PC-3 (cell line): ENCODE measurements around the gene MAFB. TPM values are rescaled to one million over a fixed set of nuclear protein-coding genes. Genes with fewer than 3 reads are reported as not detected.

Source experiments
- ATAC-seq: fragments of 200-7000 bp; cut with Tn5 transposase; 2 replicates; pipeline ENCODE4 v1.9.1; 2020; ENCODE audit warnings: mild to moderate bottlenecking, moderate library complexity
- BruUV-seq: library from RNA; stranded (reverse); fragments of 400-500 nt; replicated peaks from 2 replicates; lab custom pipeline; 2021; lab: Mats Ljungman, UMichigan
- CTCF ChIA-PET: fragments of 300-600 bp; sonication (Branson Sonifier 250); formaldehyde crosslinking; loops from one replicate; lab custom pipeline; 2022; ENCODE audit warnings: antibody characterized with exemption; lab: Charles Lee
- POLR2A ChIA-PET: fragments of 300-600 bp; sonication (Branson Sonifier 250); formaldehyde crosslinking; loops from one replicate; lab custom pipeline; 2022; ENCODE audit warnings: antibody characterized with exemption; ENCODE audit not compliant: unreplicated experiment; lab: Charles Lee
- DNase-seq: peaks from one replicate; pipeline ENCODE4 v3.0.0-alpha.2; 2015
- H2AFZ ChIP-seq: fragments of 300-600 bp; sonication (generic); 2 replicates; pipeline ENCODE4 v1.6.0; 2016; ENCODE audit warnings: antibody characterized with exemption, low read length
- H3F3A ChIP-seq: fragments of 300-600 bp; sonication (generic); one replicate; pipeline ENCODE4 v1.6.0; 2017; ENCODE audit warnings: antibody characterized with exemption, low read length, control low read depth, mild to moderate bottlenecking; ENCODE audit not compliant: unreplicated experiment
- H3K27ac ChIP-seq: fragments of 300-600 bp; sonication (generic); 2 replicates; pipeline ENCODE4 v1.5.1; 2016; ENCODE audit warnings: mild to moderate bottlenecking, low read length
- H3K27me3 ChIP-seq: fragments of 300-600 bp; sonication (generic); 2 replicates; pipeline ENCODE4 v1.6.1; 2016; ENCODE audit warnings: low read length, mixed read lengths
- H3K36me3 ChIP-seq: fragments of 300-600 bp; sonication (generic); 2 replicates; pipeline ENCODE4 v1.6.1; 2016; ENCODE audit warnings: low read depth, mixed run types, low read length, mixed read lengths
- H3K4me1 ChIP-seq: fragments of 300-600 bp; sonication (generic); 2 replicates; pipeline ENCODE4 v1.5.1; 2016; ENCODE audit warnings: low read length; ENCODE audit not compliant: insufficient read depth
- H3K4me2 ChIP-seq: fragments of 300-600 bp; sonication (generic); 2 replicates; pipeline ENCODE4 v1.6.0; 2016; ENCODE audit warnings: low read length
- H3K4me3 ChIP-seq: fragments of 300-600 bp; sonication (generic); 2 replicates; pipeline ENCODE4 v1.5.1; 2016; ENCODE audit warnings: mild to moderate bottlenecking, low read length, mixed read lengths
- H3K79me2 ChIP-seq: fragments of 300-600 bp; sonication (generic); 2 replicates; pipeline ENCODE4 v1.6.1; 2017; ENCODE audit warnings: low read length, mixed read lengths
- H3K9ac ChIP-seq: fragments of 300-600 bp; sonication (generic); 2 replicates; pipeline ENCODE4 v1.6.0; 2016; ENCODE audit warnings: mild to moderate bottlenecking, low read length
- H3K9me2 ChIP-seq: fragments of 300-600 bp; sonication (generic); replicated peaks from 2 replicates; pipeline ENCODE4 v1.6.1; 2016; ENCODE audit warnings: mixed run types, low read length, mixed read lengths
- H3K9me3 ChIP-seq: fragments of 300-600 bp; sonication (generic); 2 replicates; pipeline ENCODE4 v1.6.1; 2016; ENCODE audit warnings: low read length, mixed read lengths
- H4K20me1 ChIP-seq: fragments of 300-600 bp; sonication (generic); 2 replicates; pipeline ENCODE4 v1.6.1; 2016; ENCODE audit warnings: low read length, mixed read lengths
- EZH2 ChIP-seq: fragments of 300-600 bp; sonication (generic); IDR thresholded peaks from one replicate; pipeline ENCODE4 v1.6.1; 2017; ENCODE audit warnings: antibody characterized with exemption, mild to moderate bottlenecking, low read length; ENCODE audit not compliant: unreplicated experiment
- EZH2phosphoT487 ChIP-seq: fragments of 300-600 bp; sonication (generic); IDR thresholded peaks from 2 replicates; pipeline ENCODE4 v1.6.1; 2018; ENCODE audit warnings: mild to moderate bottlenecking, antibody characterized with exemption, low read length, borderline replicate concordance
- intact Hi-C: fragments of 100-400 bp; cut with micrococcal nuclease; formaldehyde crosslinking; loops from 2 replicates; pipeline ENCODE4 v1.9.0; 2023
- total RNA-seq: library from RNA; depleted of rRNA; stranded (reverse); fragments of >200 nt; gene quantifications from 2 replicates; pipeline ENCODE4 v1.2.3, GENCODE V29; 2014
- TF ChIP-seq, protein P1 (sequence below): fragments of 300-600 bp; sonication (generic); conservative IDR thresholded peaks from 2 replicates; pipeline ENCODE4 v1.5.1; 2017; ENCODE audit warnings: antibody characterized with exemption, low read depth, mild to moderate bottlenecking, low read length

Gene MAFB
- total RNA-seq, 1 experiment from 2014 or later: 0.04 TPM

DNA sequence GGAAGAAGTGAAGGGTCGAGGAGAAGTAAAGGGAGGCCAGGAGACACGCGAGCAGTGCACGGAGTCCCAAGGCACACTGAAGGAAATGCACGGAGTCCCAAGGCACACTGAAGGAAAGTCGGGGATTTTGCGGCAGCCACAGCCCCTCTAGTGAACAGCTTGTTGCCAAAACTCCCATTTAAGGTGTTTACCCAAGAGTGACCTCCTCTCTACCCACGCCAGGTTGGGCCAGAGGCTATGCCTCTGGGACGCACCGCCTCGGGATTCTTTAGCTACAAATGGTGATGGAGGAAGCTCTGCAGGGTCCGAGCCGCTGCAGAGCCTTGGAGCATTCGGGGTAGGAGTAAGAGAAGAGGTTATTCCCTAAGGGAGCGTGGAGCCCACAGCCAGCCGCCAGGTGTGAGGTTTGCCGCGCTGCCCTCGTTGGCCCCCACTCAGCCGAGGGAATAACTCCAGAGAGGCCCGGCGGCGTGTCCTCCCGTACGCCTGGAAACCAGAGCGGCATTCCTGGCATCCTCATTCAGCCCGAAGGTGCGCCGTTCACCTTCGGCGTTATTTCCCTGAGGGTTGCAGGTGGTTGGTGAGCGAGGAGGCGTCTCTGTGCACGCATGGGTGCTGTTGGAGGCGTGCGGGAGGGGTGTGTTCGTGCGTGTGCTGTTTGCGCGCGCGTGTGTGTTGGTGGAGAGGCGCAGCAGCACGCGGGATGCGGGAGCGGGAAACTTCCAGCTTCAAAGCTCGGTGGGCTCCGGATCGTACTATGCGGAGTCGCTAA lies 3.4 kb upstream of the MAFB start:
- Histone ChIP-seq H4K20me1 (no peaks in the 10 kb centered on the region), H3K79me2 (no peaks in the 10 kb centered on the region), H3K27ac (no peak overlapping the region), H3K4me3 (no peak overlapping the region), H3K4me2 (no peak overlapping the region), H3K4me1 (no peaks in the 10 kb centered on the region), H3K27me3 (peaks cover 33% of the 10 kb centered on the region), H3K9me2 (no peaks in the 10 kb centered on the region), H3F3A (no peaks in the 10 kb centered on the region), H2AFZ (no peak overlapping the region), H3K9ac (no peak overlapping the region), H3K9me3 (no peaks in the 10 kb centered on the region), H3K36me3 (no peaks in the 10 kb centered on the region)
- POLR2A ChIA-PET: no interaction called here
- no TSS peak for BruUV-seq
- TF ChIP-seq, protein P1, sequence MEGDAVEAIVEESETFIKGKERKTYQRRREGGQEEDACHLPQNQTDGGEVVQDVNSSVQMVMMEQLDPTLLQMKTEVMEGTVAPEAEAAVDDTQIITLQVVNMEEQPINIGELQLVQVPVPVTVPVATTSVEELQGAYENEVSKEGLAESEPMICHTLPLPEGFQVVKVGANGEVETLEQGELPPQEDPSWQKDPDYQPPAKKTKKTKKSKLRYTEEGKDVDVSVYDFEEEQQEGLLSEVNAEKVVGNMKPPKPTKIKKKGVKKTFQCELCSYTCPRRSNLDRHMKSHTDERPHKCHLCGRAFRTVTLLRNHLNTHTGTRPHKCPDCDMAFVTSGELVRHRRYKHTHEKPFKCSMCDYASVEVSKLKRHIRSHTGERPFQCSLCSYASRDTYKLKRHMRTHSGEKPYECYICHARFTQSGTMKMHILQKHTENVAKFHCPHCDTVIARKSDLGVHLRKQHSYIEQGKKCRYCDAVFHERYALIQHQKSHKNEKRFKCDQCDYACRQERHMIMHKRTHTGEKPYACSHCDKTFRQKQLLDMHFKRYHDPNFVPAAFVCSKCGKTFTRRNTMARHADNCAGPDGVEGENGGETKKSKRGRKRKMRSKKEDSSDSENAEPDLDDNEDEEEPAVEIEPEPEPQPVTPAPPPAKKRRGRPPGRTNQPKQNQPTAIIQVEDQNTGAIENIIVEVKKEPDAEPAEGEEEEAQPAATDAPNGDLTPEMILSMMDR: no peak
- TF ChIP-seq EZH2 (no peak), EZH2phosphoT487 (no peak)
- no peak for ATAC-seq
- CTCF ChIA-PET: no interaction called here
- intact Hi-C loops: no loop called here
- no peak for DNase-seq

DNA sequence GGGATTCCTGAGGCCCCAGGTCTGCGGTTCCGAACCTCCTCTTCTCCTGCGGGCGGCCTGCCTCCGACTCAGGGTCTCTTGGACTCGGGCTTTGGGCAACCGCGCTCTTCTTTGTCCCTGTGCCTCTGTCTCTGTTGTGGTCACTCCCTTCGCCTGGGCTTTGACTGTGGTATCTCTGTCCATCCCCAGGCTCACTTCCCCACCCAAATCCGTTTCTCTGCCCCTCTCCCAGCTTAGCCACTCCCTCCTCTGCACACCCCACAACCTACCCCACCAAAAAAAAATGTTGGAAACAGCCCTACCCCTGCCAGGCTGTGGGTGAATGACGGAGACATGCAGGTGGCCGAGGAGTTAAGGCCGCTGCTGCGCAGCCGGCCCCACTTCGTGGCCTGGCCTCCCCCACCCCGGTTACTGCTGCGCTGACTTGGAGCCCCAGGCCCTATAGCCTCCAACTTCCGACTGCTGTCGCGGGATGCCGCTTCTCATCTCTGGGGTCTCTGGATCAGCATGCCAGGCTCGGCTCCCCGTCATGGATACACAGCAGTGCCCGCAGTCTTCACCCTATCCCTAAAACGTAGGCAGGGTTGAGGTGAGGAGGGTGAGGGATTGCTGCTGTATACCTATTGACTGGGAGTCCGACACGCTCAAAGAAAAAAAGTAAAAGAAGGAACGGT lies 2.7 kb upstream of the MAFB start:
- DNase-seq (no peak), ATAC-seq (no peak)
- no TSS peak for BruUV-seq
- peaks cover 40% of the 10 kb centered on the region for H3K27me3 ChIP-seq
- intact Hi-C loops: no loop called here
- no peak overlapping the region for H3K4me2 ChIP-seq
- H3K9me2 ChIP-seq: no peaks in the 10 kb centered on the region
- H3K79me2 ChIP-seq: no peaks in the 10 kb centered on the region
- no peak overlapping the region for H3K9ac ChIP-seq
- ChIA-PET POLR2A (no interaction called here), CTCF (no interaction called here)
- no peaks in the 10 kb centered on the region for H4K20me1 ChIP-seq
- TF ChIP-seq EZH2phosphoT487: no peak
- H3F3A ChIP-seq: no peaks in the 10 kb centered on the region
- H3K4me3 ChIP-seq: no peak overlapping the region
- no peaks in the 10 kb centered on the region for H3K36me3 ChIP-seq
- H3K27ac ChIP-seq: no peak overlapping the region
- H3K4me1 ChIP-seq: no peaks in the 10 kb centered on the region
- H2AFZ ChIP-seq: no peak overlapping the region
- H3K9me3 ChIP-seq: no peaks in the 10 kb centered on the region

DNA sequence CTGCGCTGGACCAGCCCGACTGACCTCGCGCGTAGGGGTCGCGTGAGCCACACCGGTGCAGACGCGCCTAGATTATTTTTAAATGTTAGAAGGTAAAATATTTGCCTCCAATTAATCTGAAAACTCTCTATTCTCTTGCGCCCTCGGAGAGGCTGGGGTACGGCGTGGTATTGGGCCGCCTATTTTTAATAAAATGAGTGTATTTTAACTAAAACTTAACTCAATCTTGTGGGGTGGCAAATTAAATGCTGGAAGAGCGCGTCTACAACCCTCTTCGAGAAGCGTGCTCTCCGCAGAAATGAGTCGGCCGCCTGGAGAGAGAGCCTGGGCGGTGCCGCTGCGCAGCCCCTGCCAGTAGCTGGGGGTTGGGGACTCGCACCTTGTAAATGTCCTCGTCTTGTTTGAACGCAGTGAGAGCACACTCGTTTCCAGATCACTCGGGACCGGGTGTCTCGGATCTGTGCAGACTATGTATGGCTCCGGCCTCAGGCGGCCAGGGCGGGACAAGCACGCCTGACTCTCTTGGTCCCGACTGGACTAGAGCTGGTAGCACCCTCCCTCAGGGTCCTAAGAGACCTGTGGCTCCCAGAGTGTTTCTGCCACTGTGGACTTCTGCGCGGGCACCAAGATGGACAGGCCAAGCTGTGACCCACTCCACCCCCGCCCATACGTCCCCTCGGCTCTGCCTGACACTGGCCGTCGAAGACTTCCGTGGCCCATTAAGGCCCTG lies 2.0 kb upstream of the MAFB start:
- Histone ChIP-seq H3K4me2 (no peak overlapping the region), H4K20me1 (no peaks in the 10 kb centered on the region), H3K27ac (no peak overlapping the region), H3K4me3 (no peak overlapping the region), H3F3A (no peaks in the 10 kb centered on the region), H3K36me3 (no peaks in the 10 kb centered on the region), H3K27me3 (peaks cover 47% of the 10 kb centered on the region), H3K9me3 (no peaks in the 10 kb centered on the region), H3K79me2 (no peaks in the 10 kb centered on the region), H2AFZ (no peak overlapping the region), H3K9ac (no peak overlapping the region), H3K9me2 (no peaks in the 10 kb centered on the region), H3K4me1 (no peaks in the 10 kb centered on the region)
- DNase-seq (no peak), ATAC-seq (no peak)
- ChIA-PET POLR2A (no interaction called here), CTCF (no interaction called here)
- no peak for TF ChIP-seq EZH2
- TF ChIP-seq, protein P1: no peak
- no peak for TF ChIP-seq EZH2phosphoT487
- BruUV-seq: no TSS peak
- intact Hi-C loops: no loop called here
